GM23338 (cell line): ENCODE measurements around the gene CD63. TPM values are rescaled to one million over a fixed set of nuclear protein-coding genes. Genes with fewer than 3 reads are reported as not detected.

Experiments
- ATAC-seq: fragments of 200-7000 bp; cut with Tn5 transposase; 3 replicates; pipeline ENCODE4 v1.9.1; 2020
- DNase-seq: peaks from one replicate; pipeline ENCODE4 v3.0.0-alpha.2; 2015; ENCODE audit warnings: low spot score
- H2AFZ ChIP-seq: fragments of 200-600 bp; sonication (generic); 2 replicates; pipeline ENCODE4 v1.8.0; 2016; ENCODE audit warnings: antibody characterized with exemption, mild to moderate bottlenecking, moderate library complexity
- H3F3A ChIP-seq: fragments of 200-600 bp; sonication (generic); replicated peaks from 2 replicates; pipeline ENCODE4 v1.8.0; 2017; ENCODE audit warnings: antibody characterized with exemption, mixed run types, low read depth
- H3K27ac ChIP-seq: fragments of 200-600 bp; sonication (generic); 2 replicates; pipeline ENCODE4 v1.6.1; 2016; ENCODE audit warnings: low read depth
- H3K27me3 ChIP-seq: fragments of 200-600 bp; sonication (generic); 2 replicates; pipeline ENCODE4 v1.8.0; 2016; ENCODE audit warnings: mild to moderate bottlenecking, mixed run types, moderate library complexity; ENCODE audit not compliant: insufficient read depth
- H3K36me3 ChIP-seq: fragments of 200-600 bp; sonication (generic); 2 replicates; pipeline ENCODE4 v1.8.0; 2016; ENCODE audit warnings: mild to moderate bottlenecking; ENCODE audit not compliant: insufficient read depth
- H3K4me1 ChIP-seq: fragments of 200-600 bp; sonication (generic); 2 replicates; pipeline ENCODE4 v1.8.0; 2016; ENCODE audit warnings: mild to moderate bottlenecking, moderate library complexity; ENCODE audit not compliant: insufficient read depth
- H3K4me2 ChIP-seq: fragments of 200-600 bp; sonication (generic); 2 replicates; pipeline ENCODE4 v1.7.1; 2017; ENCODE audit warnings: mixed run types
- H3K4me3 ChIP-seq: fragments of 200-600 bp; sonication (generic); 2 replicates; pipeline ENCODE4 v1.6.1; 2016; ENCODE audit warnings: mixed run types
- H3K79me2 ChIP-seq: fragments of 200-600 bp; sonication (generic); replicated peaks from 2 replicates; pipeline ENCODE4 v1.8.0; 2017; ENCODE audit warnings: mild to moderate bottlenecking; ENCODE audit not compliant: insufficient read depth
- H3K9me2 ChIP-seq: fragments of 200-600 bp; sonication (generic); 2 replicates; pipeline ENCODE4 v1.8.0; 2017; ENCODE audit not compliant: insufficient read depth
- H4K20me1 ChIP-seq: fragments of 200-600 bp; sonication (generic); replicated peaks from 2 replicates; pipeline ENCODE4 v1.8.0; 2017; ENCODE audit warnings: mild to moderate bottlenecking; ENCODE audit not compliant: insufficient read depth
- H3K27ac Mint-ChIP-seq: 2 replicates; pipeline ENCODE4 v1.8.0; 2020; ENCODE audit warnings: inconsistent platforms, mild to moderate bottlenecking, moderate library complexity, mixed read lengths
- H3K27me3 Mint-ChIP-seq: 3 replicates; pipeline ENCODE4 v1.8.0; 2022; ENCODE audit warnings: low read depth, mild to moderate bottlenecking, moderate library complexity, mixed read lengths, inconsistent platforms; ENCODE audit not compliant: insufficient read depth, poor library complexity
- H3K36me3 Mint-ChIP-seq: 3 replicates; pipeline ENCODE4 v1.8.0; 2021; ENCODE audit warnings: low read depth, mild to moderate bottlenecking, inconsistent platforms, moderate library complexity, mixed read lengths
- H3K4me1 Mint-ChIP-seq: 3 replicates; pipeline ENCODE4 v1.8.0; 2020; ENCODE audit warnings: mild to moderate bottlenecking, inconsistent platforms, mixed read lengths
- H3K4me3 Mint-ChIP-seq: 3 replicates; pipeline ENCODE4 v1.8.0; 2021; ENCODE audit warnings: moderate library complexity, mild to moderate bottlenecking, inconsistent platforms, mixed read lengths
- H3K9me3 Mint-ChIP-seq: 3 replicates; pipeline ENCODE4 v1.8.0; 2020; ENCODE audit warnings: moderate library complexity, mild to moderate bottlenecking, inconsistent platforms, mixed read lengths
- ETS1 ChIP-seq: IDR thresholded peaks from 2 replicates; pipeline ENCODE4 v1.6.1; 2016; ENCODE audit warnings: antibody characterized with exemption
- EZH2phosphoT487 ChIP-seq: fragments of 200-600 bp; sonication (generic); IDR thresholded peaks from one replicate; pipeline ENCODE4 v1.8.1; 2018; ENCODE audit warnings: antibody characterized with exemption; ENCODE audit not compliant: unreplicated experiment
- JUNB ChIP-seq: IDR thresholded peaks from one replicate; pipeline ENCODE4 v1.6.1; 2016; ENCODE audit warnings: antibody characterized with exemption; ENCODE audit not compliant: unreplicated experiment
- NANOG ChIP-seq: IDR thresholded peaks from 2 replicates; pipeline ENCODE4 v1.6.1; 2016; ENCODE audit warnings: antibody characterized with exemption, borderline replicate concordance
- POLR2AphosphoS5 ChIP-seq: IDR thresholded peaks from 2 replicates; pipeline ENCODE4 v1.6.1; 2016; ENCODE audit warnings: antibody characterized with exemption, low read depth
- REST ChIP-seq: IDR thresholded peaks from one replicate; pipeline ENCODE4 v1.6.1; 2018; ENCODE audit warnings: antibody characterized with exemption; ENCODE audit not compliant: unreplicated experiment
- STAT1 ChIP-seq: IDR thresholded peaks from one replicate; pipeline ENCODE4 v1.6.1; 2016; ENCODE audit warnings: antibody characterized with exemption; ENCODE audit not compliant: unreplicated experiment
- ZNF114 ChIP-seq: fragments of 250-450 bp; sonication (Bioruptor Pico); IDR thresholded peaks from 2 replicates; pipeline ENCODE4 v1.5.0; 2020; ENCODE audit warnings: mild to moderate bottlenecking, moderate library complexity
- polyA plus RNA-seq: library from polyadenylated mRNA; unstranded; fragments of >200 nt; fragmentation: Nextera tagmentation; extraction: Ambion mirVana; gene quantifications from 2 replicates; pipeline ENCODE4 v1.2.1, GENCODE V29; 2016
- total RNA-seq: library from RNA; depleted of rRNA; stranded (reverse); fragments of >200 nt; shearing (Covaris generic); gene quantifications from 2 replicates; pipeline ENCODE4 v1.2.3, GENCODE V29; 2014
- TF ChIP-seq, protein P1 (sequence below): fragments of 250-450 bp; sonication (Bioruptor Pico); IDR thresholded peaks from 2 replicates; pipeline ENCODE4 v1.5.0; 2020; ENCODE audit warnings: mild to moderate bottlenecking, moderate library complexity

The CD63 gene
- total and polyA plus RNA-seq, 2 experiments from 2014 or later, result 294 to 685 TPM

GRCh38 chr12:55698965-55699364 lies 29.8 kb downstream of the CD63 start:
- no peak for ATAC-seq
- Histone ChIP-seq H3K36me3 (no peaks in the 10 kb centered on the region), H3K9me2 (no peaks in the 10 kb centered on the region), H3K4me3 (no peak overlapping the region), H3K27me3 (no peaks in the 10 kb centered on the region), H3K27ac (no peak overlapping the region), H3K79me2 (no peaks in the 10 kb centered on the region; the same call in 1 of the 2 replicates), H2AFZ (no peak overlapping the region), H3K4me2 (no peak overlapping the region), H4K20me1 (no peaks in the 10 kb centered on the region; the same call in 1 of the 2 replicates), H3K4me1 (no peaks in the 10 kb centered on the region), H3F3A (no peaks in the 10 kb centered on the region)
- Mint-ChIP-seq H3K27ac (no peak overlapping the region), H3K4me1 (peaks cover 2% of the 10 kb centered on the region; the same call in 1 of the 3 replicates), H3K9me3 (no peaks in the 10 kb centered on the region), H3K36me3 (peaks cover 21% of the 10 kb centered on the region), H3K27me3 (peaks cover 4% of the 10 kb centered on the region), H3K4me3 (no peak overlapping the region)
- TF ChIP-seq STAT1, result no peak
- TF ChIP-seq EZH2phosphoT487, result no peak
- no peak for TF ChIP-seq NANOG
- TF ChIP-seq JUNB, result no peak
- DNase-seq, result no peak

GRCh38 chr12:55698241-55698955 lies 30.4 kb downstream of the CD63 start:
- H3K27me3 Mint-ChIP-seq, result peaks cover 5% of the 10 kb centered on the region
- no peak for ATAC-seq
- Histone ChIP-seq H3K4me2 (no peak overlapping the region), H4K20me1 (no peaks in the 10 kb centered on the region; the same call in 1 of the 2 replicates), H3K27ac (no peak overlapping the region), H3K79me2 (no peaks in the 10 kb centered on the region), H3K4me1 (no peaks in the 10 kb centered on the region), H3F3A (no peaks in the 10 kb centered on the region), H3K9me2 (no peaks in the 10 kb centered on the region), H2AFZ (no peak overlapping the region), H3K27me3 (no peaks in the 10 kb centered on the region), H3K4me3 (no peak overlapping the region), H3K36me3 (no peaks in the 10 kb centered on the region)
- H3K4me1 Mint-ChIP-seq, result peaks cover 2% of the 10 kb centered on the region; the same call in 1 of the 3 replicates
- H3K36me3 Mint-ChIP-seq, result peaks cover 24% of the 10 kb centered on the region
- H3K27ac Mint-ChIP-seq, result no peak overlapping the region
- H3K9me3 Mint-ChIP-seq, result no peaks in the 10 kb centered on the region
- no peak for DNase-seq
- no peak overlapping the region for H3K4me3 Mint-ChIP-seq
- TF ChIP-seq ZNF114 (CRISPR knock-in tag) (no peak), ETS1 (no peak), POLR2AphosphoS5 (no peak), STAT1 (no peak), REST (no peak)
- TF ChIP-seq, protein P1, sequence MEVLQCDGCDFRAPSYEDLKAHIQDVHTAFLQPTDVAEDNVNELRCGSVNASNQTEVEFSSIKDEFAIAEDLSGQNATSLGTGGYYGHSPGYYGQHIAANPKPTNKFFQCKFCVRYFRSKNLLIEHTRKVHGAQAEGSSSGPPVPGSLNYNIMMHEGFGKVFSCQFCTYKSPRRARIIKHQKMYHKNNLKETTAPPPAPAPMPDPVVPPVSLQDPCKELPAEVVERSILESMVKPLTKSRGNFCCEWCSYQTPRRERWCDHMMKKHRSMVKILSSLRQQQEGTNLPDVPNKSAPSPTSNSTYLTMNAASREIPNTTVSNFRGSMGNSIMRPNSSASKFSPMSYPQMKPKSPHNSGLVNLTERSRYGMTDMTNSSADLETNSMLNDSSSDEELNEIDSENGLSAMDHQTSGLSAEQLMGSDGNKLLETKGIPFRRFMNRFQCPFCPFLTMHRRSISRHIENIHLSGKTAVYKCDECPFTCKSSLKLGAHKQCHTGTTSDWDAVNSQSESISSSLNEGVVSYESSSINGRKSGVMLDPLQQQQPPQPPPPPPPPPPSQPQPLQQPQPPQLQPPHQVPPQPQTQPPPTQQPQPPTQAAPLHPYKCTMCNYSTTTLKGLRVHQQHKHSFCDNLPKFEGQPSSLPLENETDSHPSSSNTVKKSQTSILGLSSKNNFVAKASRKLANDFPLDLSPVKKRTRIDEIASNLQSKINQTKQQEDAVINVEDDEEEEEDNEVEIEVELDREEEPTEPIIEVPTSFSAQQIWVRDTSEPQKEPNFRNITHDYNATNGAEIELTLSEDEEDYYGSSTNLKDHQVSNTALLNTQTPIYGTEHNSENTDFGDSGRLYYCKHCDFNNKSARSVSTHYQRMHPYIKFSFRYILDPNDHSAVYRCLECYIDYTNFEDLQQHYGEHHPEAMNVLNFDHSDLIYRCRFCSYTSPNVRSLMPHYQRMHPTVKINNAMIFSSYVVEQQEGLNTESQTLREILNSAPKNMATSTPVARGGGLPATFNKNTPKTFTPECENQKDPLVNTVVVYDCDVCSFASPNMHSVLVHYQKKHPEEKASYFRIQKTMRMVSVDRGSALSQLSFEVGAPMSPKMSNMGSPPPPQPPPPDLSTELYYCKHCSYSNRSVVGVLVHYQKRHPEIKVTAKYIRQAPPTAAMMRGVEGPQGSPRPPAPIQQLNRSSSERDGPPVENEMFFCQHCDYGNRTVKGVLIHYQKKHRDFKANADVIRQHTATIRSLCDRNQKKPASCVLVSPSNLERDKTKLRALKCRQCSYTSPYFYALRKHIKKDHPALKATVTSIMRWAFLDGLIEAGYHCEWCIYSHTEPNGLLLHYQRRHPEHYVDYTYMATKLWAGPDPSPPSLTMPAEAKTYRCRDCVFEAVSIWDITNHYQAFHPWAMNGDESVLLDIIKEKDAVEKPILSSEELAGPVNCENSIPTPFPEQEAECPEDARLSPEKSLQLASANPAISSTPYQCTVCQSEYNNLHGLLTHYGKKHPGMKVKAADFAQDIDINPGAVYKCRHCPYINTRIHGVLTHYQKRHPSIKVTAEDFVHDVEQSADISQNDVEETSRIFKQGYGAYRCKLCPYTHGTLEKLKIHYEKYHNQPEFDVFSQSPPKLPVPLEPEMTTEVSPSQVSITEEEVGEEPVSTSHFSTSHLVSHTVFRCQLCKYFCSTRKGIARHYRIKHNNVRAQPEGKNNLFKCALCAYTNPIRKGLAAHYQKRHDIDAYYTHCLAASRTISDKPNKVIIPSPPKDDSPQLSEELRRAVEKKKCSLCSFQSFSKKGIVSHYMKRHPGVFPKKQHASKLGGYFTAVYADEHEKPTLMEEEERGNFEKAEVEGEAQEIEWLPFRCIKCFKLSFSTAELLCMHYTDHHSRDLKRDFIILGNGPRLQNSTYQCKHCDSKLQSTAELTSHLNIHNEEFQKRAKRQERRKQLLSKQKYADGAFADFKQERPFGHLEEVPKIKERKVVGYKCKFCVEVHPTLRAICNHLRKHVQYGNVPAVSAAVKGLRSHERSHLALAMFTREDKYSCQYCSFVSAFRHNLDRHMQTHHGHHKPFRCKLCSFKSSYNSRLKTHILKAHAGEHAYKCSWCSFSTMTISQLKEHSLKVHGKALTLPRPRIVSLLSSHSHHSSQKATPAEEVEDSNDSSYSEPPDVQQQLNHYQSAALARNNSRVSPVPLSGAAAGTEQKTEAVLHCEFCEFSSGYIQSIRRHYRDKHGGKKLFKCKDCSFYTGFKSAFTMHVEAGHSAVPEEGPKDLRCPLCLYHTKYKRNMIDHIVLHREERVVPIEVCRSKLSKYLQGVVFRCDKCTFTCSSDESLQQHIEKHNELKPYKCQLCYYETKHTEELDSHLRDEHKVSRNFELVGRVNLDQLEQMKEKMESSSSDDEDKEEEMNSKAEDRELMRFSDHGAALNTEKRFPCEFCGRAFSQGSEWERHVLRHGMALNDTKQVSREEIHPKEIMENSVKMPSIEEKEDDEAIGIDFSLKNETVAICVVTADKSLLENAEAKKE (CRISPR knock-in tag), result no peak
